NCI-H226 (cell line): ENCODE data around the gene SLC7A14.
A peak's percentile ranks its signal among the peaks of the same experiment; 100 is the strongest.

Experiments
- DNase-seq: peaks from one replicate; pipeline ENCODE4 v3.0.0-alpha.2; 2015

Gene SLC7A14

DNA sequence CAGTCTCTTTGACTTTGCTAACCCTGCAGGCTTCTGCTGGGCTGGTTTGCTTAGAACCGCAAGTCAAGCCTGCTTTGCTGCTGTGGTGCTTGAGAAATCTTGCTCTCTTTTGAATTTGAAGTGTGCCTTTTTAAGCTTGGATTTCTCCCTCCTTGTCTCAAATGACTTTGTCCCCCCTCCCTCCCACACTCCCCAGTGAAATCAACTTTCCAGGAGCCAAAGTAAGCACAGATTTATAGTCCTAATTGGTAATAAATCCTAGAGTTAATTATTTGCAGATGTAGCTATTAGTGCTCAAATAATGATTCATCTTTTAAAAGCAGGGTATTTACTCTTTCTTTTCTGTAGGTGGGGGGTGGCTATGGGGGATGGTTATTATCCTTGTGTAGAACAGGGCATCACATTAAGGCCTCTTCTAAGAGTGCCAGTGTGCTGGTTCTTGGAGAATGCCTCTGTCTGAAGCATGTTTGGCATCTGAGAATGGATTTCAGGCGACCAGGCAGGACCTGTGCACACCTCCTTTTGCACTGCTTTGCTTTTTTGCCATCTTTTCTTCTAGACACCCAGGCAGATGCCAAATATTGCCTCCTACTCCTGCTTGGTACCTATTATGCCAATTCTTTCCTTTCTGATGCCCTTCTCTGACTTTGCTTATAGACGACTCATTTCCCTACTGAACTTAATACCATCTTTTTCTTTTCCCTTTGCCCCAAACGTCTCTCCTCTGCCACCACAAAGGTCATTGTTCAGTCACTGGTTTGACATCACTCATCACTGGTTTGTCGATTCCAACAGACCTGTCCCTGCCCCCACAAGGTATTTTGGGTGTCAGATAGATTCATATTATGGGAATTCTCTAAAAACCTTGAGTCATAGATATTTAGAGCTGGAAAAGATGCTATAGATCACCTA, 116.5 kb downstream of the SLC7A14 start:
- DNase-seq: no peak

DNA sequence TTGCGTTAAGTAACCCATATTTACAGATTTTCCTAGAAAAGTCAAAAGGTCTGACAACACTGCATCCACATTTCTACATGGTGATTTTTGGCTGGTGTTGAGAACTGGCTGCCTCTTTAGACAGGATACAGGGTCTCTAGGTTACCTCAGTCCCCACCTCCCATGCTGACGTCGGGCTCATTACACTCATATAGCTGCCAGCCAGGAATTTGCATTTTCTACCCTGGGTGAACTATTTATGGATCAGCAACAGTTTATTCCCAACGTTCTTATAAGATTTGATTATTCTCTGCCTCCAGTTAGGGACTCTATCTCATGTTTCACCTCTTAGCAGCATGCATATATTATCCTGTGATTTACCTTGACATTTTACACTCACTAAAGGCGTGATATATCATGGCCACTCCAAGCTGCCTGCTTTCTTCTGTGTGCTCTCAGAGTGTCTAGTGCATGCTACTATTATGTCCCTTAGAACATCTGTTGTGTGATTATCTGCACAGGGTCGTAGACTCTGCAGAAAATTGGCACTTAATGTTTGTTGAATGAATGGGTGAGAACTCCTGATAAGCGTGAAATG, 118.2 kb downstream of the SLC7A14 start:
- no peak for DNase-seq

DNA sequence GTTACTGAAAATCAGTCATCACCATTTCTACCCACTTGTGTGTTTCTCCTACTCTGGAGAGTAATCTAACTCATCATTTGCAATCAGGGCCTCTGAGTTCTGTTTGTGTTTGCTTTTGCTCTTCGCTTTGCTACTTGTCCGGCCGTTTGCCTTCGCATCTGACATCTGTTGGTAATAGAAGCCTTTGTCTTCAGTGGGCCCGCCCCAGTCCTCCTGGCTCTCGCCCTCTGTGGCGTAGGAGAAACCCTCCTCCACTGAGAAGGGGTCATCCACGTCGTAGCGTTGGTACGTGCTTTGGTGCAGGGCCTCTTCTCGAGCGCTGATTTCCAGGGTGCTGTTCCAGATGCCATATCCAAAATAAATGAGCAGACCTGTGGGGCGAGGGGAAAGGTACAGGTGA, 118.9 kb downstream of the SLC7A14 start:
- no peak for DNase-seq

DNA sequence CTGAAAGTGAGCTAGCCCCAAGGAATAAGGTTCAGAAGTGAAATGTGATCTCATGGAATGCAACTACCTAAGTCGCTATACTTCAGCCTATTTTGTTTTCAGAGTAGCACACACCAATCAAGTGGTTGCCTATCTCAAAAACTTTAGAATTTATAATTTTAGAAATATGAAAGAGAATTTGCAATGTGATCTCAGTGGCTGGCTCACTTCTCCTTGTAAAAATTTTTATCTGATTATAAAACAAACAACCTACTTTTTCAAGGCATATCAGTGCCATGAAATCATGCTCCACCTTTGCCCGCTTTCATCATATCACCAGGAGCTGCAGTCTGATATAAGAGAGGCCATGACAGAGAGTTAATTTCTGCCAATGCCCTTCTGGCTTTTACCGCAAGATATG, 119.9 kb downstream of the SLC7A14 start:
- DNase-seq: no peak

DNA sequence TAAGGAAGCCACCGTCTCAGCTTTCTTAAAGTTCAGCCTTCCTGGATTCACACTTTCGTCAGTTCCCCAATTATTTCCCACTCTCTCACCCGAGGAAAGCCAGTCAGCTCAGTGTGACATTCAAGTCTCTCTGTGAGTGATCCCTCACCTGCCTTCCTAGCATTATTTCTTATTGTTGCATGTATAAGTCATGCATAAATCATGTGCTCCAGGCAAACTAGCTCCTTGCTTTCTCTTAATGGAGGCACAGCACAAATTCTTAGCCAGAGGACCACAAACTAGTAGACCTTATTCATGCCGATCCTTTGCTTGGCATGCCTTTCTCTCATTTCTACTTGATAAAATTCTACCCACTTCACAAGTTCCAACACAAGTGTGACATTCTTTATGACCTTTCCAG, 122.9 kb downstream of the SLC7A14 start:
- no peak for DNase-seq

DNA sequence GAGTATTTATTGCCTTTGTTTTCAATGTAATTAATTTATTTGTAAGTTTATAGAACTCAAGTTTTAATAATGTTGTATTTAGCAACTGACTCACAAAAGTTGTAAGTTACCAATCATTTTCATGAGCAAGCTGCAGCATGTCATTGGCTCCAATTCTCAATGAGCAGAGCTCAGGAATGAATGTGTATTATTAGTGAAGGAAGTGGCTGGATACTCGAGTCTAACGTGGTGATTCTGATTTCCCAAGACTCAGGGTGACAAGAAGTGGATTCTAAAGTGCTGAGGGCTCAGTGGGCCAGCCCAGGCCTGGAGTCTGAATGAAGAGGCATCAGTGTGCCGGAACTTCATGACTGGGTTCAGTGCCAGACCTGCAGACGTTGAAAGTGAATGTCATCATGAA, 127.6 kb downstream of the SLC7A14 start:
- DNase-seq: no peak

DNA sequence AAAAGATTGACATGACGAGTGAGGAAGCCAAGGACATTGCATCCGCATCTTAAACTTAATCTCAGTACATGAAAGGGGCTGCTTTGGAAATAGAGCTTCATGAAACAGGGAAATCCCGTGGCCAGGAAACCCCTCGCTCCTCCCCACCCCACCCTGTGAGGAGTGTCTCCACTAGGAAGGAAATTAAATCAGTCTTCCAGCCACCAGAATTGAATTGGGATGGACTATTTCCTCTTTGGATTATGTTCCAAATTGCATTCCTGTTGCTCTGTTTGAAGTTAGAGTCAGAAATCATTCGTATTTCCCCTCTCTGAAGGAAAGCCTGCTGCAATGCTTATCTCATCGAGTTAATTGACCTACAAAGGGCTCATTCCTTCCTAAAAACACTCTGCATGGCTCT, 131.4 kb downstream of the SLC7A14 start:
- no peak for DNase-seq

DNA sequence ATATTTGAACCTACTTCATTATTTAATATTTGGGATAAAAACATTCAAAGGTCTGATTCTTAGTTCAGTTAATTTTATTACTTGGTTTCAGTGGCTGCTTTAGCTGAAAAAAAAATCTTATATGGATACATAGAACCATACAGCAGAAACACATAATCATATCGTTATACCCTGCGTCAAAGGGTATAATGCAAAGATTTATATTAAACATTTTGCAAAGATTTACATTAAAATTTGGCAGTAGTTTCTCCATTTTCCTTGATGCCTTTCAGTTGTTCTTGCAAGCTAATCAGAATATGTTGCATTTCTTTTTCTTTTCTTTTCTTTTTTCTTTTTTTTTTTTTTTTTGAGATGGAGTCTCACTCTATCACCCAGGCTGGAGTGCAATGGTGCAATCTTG, 135.8 kb downstream of the SLC7A14 start:
- no peak for DNase-seq

DNA sequence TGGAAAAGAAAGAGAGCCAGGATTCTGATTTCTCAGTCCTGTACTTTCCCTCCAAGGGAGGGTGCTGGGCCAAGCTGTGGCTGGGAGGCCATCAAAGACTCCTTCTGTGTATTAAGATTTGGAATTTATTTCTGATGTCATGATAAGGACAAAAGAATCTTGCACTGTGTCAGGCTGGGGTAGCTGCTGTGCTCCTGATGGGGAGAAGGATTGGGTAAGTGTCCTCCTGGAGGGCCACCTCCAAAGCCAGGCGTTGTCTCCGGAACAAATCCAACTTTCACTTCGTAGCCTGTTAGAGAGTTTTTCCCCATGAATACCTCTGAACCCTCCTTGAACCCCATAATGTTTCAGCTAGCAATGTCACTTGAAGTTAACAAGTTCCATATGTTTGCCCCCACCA, 137.3 kb downstream of the SLC7A14 start:
- no peak for DNase-seq

DNA sequence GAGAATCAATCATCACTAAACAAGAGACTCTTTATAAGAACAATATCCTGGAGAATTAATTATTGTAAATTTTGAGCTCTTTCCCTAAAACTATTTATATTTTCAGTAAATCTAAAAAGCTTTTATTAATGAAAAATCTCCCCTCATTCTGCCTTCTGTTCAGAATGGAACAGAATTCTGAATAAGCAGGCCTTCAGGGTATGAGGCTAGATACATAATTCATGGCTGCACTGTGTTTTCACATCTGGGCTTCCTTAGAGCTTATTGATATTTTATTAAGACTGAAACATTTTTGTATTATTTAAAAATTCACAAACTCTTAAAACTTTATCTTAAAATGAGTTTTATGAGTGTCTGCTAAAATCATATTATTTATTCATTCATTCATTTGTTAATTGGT, 142.4 kb downstream of the SLC7A14 start:
- DNase-seq: no peak

DNA sequence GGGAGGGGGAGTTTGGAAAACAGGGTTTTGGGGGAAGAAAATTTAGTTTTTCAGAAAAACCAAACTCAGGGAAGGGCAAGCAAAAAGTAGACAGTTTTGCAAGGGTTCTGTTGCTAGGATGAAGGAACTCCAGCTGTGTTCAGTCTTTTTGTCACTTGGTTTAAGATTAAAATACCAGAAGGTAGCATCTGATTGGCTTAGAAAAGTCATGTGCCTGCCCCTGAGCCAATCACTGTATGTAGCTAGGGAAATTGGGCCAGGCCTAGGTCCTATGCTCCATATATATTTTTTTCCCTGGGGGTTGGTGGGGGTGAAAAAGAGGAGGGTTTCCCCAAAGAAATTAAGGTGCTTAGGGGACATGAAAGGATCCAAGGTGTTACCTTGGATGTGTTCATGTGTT, 142.9 kb downstream of the SLC7A14 start:
- DNase-seq: no peak

DNA sequence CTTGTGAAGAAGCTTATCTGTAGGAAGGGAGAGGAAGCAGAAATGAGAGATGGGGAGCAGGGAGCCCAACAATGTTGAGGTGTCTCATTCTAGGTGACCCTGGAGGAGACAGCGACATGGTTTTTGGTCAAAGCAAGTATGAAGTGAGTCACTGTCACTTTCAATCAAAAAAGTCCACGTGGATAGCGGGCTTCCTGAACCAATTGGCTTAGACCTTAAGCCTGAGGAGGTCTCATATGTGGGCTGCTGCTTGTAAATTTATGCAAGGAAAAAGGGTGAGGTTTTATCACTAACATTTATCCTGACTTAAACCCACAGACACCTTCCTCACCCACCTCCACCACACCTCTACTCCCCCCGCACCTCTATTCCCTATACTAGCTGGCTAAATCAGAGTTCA, 144.5 kb downstream of the SLC7A14 start:
- DNase-seq: no peak

DNA sequence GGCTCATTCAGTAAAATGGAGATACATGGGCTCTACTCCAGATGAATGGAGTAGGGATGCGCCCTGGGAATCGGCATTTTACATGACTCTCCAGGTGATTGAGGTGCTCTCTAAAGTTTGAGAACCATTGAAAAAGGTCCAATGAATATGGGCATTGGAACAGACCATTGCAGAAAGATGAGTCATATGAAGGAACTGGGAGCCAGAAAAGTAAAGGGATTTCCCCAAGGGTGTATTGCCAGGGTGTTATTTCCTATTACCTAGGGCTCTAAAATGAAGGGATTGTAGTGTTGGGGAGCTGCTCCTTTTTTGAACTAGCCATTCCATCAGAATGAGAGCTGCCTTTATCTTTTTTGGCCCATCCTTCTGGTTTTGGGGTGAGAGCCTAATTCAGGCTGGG, 145.5 kb downstream of the SLC7A14 start:
- peak; percentile 74 for DNase-seq

DNA sequence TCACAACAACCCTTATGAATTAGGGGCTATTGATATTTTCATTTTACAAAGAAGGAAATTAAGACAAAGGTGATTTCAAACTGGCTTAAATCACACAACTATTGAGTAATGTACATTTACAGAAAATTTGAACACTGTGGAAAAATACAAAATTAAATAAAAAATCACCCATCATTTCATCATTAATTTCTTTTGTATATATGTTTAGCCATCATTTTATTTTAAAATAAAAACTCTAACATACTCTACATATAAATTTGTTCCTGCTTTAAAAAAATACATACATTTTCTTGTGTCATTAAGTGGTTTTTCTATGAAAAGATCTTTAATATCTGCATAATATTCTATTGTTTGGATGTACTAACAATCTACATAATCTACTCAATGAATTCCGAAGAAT, 147.0 kb downstream of the SLC7A14 start:
- DNase-seq: no peak

DNA sequence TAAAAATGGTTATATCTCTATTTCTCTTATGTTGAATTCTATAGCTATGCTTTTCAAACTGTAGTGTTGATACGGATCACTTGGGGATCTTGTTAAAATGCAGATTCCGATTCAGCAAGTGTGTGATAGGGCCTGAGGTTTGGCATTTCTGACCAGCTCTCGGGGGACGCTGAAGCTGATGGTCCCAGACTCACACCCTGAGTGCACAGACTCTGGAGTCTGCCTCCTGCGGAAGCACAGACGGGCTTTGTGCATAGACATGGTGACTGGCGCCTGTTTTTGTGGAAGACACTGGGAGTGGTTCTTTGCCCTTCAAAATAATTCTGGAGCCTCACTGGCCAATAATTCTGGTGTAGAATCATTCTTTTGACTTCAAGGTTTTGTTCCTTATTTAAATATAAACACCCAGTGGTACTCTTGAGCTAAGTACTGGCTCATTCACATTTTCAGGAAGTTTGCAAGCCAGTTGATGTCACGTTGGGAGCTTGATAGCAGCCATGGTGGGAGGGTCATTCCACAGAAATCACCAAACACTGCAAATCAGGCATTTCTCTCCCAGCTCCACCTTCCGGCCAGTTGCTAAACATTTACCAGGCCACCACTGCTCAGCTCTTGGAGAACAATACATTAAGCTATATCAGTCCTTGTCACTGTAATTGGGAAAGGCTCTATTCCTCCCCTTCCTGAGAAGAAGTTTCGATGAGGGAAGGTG, 148.0 kb downstream of the SLC7A14 start:
- DNase-seq: no peak

DNA sequence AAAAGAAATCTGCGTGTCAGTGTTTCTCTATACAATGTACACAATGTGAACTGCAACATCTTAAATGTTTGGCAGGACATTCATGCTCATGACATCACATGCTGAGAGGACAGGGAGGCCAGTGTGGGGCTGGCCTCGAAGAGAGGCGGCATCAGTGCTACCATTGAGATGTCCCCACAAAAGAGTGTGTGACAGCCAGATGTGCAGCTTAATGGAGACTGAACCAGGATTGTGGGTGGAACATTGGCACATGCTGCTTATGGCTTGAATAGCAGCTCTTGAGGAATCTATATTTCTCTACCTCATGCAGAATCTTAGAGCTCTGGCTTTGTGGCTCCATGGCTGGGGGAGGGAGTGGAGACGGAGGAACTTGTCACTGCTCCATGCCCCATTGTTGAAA, 148.7 kb downstream of the SLC7A14 start:
- no peak for DNase-seq

DNA sequence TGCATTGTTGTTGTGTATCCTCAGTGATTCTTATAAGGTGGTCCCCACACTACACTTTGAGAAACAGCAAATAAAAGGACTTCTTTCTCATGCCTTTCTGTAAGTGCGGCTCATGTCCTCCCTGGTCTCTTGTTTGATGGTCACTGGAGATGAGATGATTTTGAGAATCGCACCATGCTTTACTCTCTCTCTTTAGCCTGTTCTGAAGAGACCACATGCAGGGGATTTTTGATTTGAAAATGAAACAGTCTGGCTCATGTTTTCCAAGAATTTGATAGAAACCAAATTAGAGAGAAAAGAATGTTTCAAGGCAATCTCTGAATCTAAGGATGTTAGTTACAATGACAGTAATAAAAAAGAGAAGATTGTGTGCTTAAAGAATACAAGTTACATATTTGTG, 149.2 kb downstream of the SLC7A14 start:
- no peak for DNase-seq

DNA sequence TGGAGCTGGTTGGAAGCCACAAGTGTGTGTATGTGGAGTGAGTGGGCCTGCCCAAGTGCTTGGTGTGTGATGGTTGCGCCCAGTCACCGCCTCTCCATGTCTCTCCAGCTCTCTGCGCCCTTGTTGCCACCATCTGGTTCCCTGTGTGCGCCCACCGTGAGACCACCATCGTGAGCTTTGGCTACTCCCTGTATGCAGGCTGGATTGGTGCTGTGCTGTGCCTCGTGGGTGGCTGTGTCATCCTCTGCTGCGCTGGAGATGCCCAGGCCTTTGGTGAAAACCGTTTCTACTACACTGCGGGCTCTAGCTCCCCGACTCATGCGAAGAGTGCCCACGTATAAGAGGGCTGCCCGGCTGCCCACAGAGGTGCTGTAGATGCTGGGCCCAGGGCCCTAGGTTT, 153.5 kb downstream of the SLC7A14 start:
- DNase-seq: no peak

DNA sequence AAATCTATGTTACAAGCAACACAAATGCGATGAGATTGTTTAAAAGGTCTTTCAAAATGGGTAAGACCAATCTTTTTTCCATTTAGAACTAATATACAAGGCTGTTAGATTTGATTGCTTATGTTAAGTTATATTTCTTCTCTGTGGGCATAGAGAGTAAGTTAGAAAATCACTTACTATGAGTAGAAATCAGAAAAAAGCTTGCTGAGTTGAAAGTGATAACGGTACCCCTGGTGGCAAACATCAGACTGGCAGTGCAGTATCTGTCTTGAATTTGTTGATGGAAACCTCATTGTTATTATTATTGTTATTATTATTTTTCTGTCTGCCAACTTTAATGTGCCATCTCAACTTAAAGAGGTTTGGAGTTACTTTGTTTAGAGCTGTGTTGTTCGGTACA, 154.8 kb downstream of the SLC7A14 start:
- no peak for DNase-seq

DNA sequence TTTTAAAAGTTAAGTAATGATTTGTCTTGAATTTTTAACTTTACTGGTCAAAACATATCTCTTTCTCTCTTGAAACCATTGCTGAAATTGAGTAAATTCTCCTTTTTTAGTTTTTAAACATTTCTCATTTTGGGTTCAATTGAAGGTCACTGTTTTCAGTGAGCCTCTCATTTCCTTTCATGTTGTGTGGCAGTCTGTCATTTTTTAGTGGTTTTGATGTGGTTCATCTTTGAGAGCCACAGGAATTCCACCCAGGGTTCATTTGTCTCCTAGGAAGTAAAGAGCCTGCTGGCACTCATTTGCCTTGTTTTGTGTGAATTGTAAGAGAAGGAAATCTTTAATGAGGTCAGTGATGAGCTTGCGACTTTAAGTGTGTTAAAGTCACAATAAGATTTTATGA, 156.8 kb downstream of the SLC7A14 start:
- DNase-seq: peak; percentile 36

DNA sequence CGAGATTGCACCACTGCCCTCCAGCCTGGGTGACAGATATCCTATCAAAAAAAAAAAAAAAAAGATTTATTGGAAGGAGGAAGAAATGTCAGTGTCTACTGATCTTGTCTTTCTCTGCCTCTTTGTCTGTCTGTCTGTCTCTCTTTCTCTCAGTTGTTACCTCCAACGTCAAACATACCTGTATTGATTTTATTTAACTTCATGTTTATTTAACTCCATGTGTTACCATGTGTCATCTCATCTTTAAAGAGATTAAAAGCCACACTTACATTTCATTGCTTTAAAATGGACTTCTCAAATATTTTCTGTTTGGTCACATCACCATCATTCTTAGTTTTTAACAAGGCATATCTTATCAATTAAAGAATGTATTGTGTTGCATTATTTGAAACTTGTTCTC, 157.8 kb downstream of the SLC7A14 start:
- DNase-seq: no peak

DNA sequence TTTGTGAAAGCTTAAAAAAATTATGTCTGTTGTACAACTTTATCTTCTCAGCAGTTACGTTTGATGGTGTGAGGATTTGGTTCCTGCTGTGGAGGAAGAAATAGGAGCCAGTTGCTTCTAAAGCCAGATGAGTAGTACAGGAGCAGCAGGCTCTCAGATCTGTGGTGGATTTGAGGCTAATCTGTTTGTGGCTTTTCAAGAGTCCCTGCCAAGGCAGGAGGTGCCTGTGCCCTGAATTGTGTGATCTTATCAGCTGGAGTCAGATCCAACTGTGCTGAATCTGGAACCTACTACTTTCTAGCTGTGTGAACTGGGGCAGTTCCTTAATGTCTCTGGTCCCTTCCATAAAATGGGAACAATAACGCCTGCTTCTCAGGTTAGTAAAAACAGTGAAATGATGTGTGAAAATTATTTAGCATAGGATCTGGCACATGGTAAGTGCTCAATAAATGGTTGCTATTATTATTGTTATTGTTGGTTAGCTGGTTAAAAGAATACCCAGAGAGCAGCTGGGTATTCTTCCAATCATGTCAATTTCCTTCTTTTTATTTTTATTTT, 159.6 kb downstream of the SLC7A14 start:
- DNase-seq: no peak

DNA sequence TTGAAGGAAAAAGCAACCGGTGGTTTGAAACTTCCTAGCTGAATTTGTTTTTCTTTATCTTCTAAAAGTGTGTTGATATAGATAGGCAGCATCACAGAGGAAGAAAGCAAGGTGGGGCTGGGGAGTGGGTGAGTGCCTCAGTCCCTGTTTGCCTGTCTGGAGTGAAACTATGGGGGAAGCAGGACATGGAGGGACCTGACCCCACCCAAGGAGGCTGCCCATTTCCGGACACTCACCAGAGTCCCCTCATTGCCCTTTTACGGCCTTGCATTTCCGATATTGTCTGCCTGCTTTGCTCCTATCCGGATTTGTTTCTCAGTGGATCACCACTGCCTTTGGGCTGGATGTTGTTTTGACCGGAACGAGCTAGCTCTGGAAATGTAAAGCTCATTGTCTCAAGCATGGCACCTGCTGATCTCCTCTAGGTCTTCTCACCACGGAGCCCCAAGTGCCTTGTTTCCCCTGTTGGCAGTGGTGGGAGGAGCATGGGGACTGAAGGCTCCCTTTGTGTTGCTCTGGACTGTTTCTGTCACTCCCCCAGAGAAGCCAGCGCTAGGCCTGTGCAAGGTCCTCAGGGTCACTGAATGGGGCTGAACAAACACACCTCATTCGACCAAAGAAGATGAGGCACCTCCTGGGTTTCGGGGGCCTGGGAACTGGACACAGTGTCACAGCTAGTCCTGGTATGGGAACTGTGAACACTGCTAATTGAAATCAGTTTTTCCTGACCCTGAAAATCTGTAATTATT, 160.2 kb downstream of the SLC7A14 start:
- DNase-seq: no peak
